HepG2 (cell line): ENCODE results near the gene BCAT1.

Source experiments
- CTCF ChIP-seq: sonication (generic); formaldehyde crosslinking; IDR thresholded peaks from 2 replicates; pipeline ENCODE4 v1.5.0; 2020; ENCODE audit warnings: mild to moderate bottlenecking, missing genetic modification reagents, moderate library complexity
- DPF2 ChIP-seq: sonication (generic); formaldehyde crosslinking; IDR thresholded peaks from 2 replicates; pipeline ENCODE4 v1.4.0; 2020; ENCODE audit warnings: mild to moderate bottlenecking, low read depth, missing genetic modification reagents, borderline replicate concordance
- HNRNPL ChIP-seq: fragments of 200-400 bp; formaldehyde crosslinking; IDR thresholded peaks from 2 replicates; pipeline ENCODE4 v1.6.1; 2017; ENCODE audit warnings: mild to moderate bottlenecking, low read depth, low read length
- JUND ChIP-seq: sonication (generic); formaldehyde crosslinking; IDR thresholded peaks from 2 replicates; pipeline ENCODE4 v1.8.0; 2022; ENCODE audit warnings: mild to moderate bottlenecking, missing genetic modification reagents
- MEF2D ChIP-seq: sonication (generic); formaldehyde crosslinking; IDR thresholded peaks from 2 replicates; pipeline ENCODE4 v1.5.1; 2020; ENCODE audit warnings: mild to moderate bottlenecking, missing genetic modification reagents
- MEIS1 ChIP-seq: sonication (generic); formaldehyde crosslinking; IDR thresholded peaks from 2 replicates; pipeline ENCODE4 v1.9.0; 2021; ENCODE audit warnings: mild to moderate bottlenecking, missing genetic modification reagents, moderate library complexity, borderline replicate concordance
- MZF1 ChIP-seq: sonication (generic); formaldehyde crosslinking; IDR thresholded peaks from 2 replicates; pipeline ENCODE4 v1.8.1; 2023; ENCODE audit warnings: mild to moderate bottlenecking, missing genetic modification reagents, borderline replicate concordance
- REST ChIP-seq, 2 experiments: IDR thresholded peaks; 2 replicates each; pipeline ENCODE4 v1.6.1; 2011 to 2012; ENCODE audit warnings: low read length in 2 of 2, borderline replicate concordance in 1 of 2, low read depth in 1 of 2, mild to moderate bottlenecking in 1 of 2, moderate library complexity in 1 of 2
- TAF1 ChIP-seq: sonication (generic); formaldehyde crosslinking; IDR thresholded peaks from 2 replicates; pipeline ENCODE4 v1.4.0; 2020; ENCODE audit warnings: missing genetic modification reagents
- ZNF274 ChIP-seq: sonication (generic); formaldehyde crosslinking; IDR thresholded peaks from 2 replicates; pipeline ENCODE4 v1.5.1; 2020; ENCODE audit warnings: mild to moderate bottlenecking, missing genetic modification reagents
- ZNF280D ChIP-seq: sonication (generic); formaldehyde crosslinking; IDR thresholded peaks from 2 replicates; pipeline ENCODE4 v1.5.1; 2020; ENCODE audit warnings: mild to moderate bottlenecking, missing genetic modification reagents
- ZNF354B ChIP-seq: sonication (generic); formaldehyde crosslinking; IDR thresholded peaks from 2 replicates; pipeline ENCODE4 v1.8.0; 2022; ENCODE audit warnings: mild to moderate bottlenecking, missing genetic modification reagents

GRCh38 chr12:24945039-24945438, 3.9 kb downstream of the BCAT1 start:
- TF ChIP-seq CTCF (CRISPR knock-in tag), result no peak
- no peak for TF ChIP-seq JUND (CRISPR knock-in tag)
- TF ChIP-seq MEF2D, result no peak
- no peak for TF ChIP-seq REST (IDR thresholded peaks at IDR 0.05; ENCODE audit: borderline replicate concordance in 1 of 2, low read depth in 1 of 2, low read length in 2 of 2)
- no peak for TF ChIP-seq ZNF280D
- TF ChIP-seq HNRNPL, result no peak
- TF ChIP-seq ZNF274, result no peak
- TF ChIP-seq DPF2, result no peak
- no peak for TF ChIP-seq MEIS1
- TF ChIP-seq TAF1 (CRISPR knock-in tag), result no peak
- no peak for TF ChIP-seq ZNF354B (CRISPR knock-in tag)
- no peak for TF ChIP-seq MZF1 (CRISPR knock-in tag)
